GM13976 (cell line): ENCODE measurements around the gene UGDH.
"Not testable (repeated sequence)": the region's sequence is repeated elsewhere in the genome, so short reads cannot be mapped to it uniquely, and the experiment has no call there.

ENCODE experiments used
- DNase-seq: peaks from one replicate; pipeline ENCODE4 v3.0.0; 2012; ENCODE audit warnings: low spot score
- in situ Hi-C: fragments of 300-500 bp; cut with MboI; formaldehyde crosslinking; loops from one replicate; pipeline ENCODE4 v1.12.0; 2022; ENCODE audit warnings: low sequenced_read_pairs, mixed read lengths, inconsistent platforms; ENCODE audit not compliant: unreplicated experiment
- TF ChIP-seq, protein P1 (sequence below): IDR thresholded peaks from 2 replicates; pipeline ENCODE4 v1.5.1; 2012; ENCODE audit warnings: borderline replicate concordance, mild to moderate bottlenecking; ENCODE audit not compliant: insufficient read depth; ENCODE audit errors: extremely low read depth, missing control alignments, control extremely low read depth

The UGDH gene

DNA sequence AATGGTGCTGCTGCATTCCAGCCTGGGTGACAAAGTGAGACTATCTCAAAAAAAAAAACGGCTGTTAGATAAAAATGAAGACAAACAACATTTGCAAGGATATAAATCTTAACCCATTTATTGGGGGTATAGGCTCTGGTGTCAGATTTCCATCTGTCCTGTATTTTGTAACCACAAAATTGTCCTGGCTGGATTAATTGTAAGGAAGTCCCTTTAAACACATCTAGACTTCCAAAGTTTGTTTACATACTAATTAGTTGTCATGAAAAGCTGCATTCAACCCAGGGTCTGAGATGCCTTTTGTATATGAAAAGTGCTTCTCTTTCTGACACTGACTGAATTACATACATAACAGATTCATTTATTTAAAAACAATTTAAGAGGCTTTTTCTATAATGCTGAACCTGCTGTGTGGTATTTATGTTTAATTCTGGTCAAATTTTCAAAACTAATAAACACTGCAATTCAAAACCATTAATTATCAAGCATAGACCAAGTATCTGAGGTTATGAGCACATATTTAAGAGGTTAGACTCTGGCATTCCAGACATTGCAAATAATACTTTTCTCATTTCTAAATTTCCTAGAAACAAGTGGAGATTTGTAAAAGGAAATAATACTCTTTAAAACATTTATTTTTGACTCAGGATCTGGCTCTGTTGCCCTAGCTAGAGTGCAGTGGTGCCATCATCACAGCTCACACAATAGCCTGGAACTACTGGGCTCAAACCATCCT lies 17.5 kb upstream of the UGDH start:
- TF ChIP-seq, protein P1, sequence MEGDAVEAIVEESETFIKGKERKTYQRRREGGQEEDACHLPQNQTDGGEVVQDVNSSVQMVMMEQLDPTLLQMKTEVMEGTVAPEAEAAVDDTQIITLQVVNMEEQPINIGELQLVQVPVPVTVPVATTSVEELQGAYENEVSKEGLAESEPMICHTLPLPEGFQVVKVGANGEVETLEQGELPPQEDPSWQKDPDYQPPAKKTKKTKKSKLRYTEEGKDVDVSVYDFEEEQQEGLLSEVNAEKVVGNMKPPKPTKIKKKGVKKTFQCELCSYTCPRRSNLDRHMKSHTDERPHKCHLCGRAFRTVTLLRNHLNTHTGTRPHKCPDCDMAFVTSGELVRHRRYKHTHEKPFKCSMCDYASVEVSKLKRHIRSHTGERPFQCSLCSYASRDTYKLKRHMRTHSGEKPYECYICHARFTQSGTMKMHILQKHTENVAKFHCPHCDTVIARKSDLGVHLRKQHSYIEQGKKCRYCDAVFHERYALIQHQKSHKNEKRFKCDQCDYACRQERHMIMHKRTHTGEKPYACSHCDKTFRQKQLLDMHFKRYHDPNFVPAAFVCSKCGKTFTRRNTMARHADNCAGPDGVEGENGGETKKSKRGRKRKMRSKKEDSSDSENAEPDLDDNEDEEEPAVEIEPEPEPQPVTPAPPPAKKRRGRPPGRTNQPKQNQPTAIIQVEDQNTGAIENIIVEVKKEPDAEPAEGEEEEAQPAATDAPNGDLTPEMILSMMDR: no peak
- no peak for DNase-seq
- in situ Hi-C loops: no loop called here

DNA sequence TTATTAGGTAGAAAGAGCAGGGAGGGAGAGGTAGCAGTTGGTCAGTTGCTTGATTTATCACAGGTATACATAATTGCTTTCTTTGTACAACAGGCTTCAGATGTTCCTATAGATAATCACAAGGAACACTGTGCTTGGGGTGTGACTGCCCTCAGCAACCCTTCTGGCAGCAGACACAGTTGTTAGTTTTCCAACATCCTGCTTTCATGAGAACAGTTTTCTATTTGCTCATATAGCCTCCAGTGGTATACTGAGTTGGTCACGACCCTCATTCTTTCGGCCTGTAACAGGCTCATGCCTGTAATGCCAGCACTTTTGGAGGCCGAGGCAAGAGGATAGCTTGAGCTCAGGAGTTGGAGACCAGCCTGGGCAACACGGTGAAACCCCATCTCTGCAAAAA lies 16.8 kb upstream of the UGDH start:
- DNase-seq, in situ Hi-C loops: not testable (repeated sequence)

DNA sequence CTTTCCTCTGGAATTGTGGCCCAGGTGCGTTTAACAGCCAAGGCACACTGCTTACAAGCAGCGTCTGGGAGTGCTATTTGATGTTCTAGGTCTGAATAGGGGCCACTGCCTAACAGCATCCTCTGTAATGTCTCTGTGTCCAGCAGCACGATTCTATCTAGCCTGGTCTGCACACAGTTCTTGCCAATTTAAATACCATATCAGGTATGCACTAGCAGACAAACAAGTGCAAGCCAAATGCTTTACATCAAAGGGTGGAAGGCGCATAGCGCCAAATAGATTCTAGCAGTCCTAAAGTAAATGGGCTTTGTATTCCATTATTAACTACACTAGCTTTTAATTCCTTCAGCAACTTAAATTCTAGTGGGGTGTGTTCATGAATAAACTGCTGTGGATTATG lies 15.8 kb upstream of the UGDH start:
- in situ Hi-C loops: no loop called here
- TF ChIP-seq, protein P1: no peak
- DNase-seq: no peak

DNA sequence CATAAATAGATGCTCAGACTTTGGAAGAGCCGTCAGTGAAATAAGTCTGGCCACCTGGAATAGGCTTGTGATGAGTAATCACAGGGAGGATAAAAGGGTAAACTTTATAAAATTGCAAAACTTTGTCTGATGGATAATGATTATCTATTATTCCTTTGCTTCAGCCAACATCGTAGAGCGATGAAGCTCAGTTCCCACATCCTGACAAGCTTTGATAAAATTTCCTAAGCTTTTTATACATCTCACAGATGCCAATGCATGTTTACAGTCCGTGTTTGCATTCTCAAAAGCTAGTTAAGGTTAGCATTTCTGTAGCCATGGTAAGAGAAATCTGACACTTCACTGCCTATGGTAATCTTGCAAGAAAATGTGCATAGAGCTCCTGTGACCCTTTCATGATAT lies 15.4 kb upstream of the UGDH start:
- DNase-seq: no peak
- TF ChIP-seq, protein P1: no peak
- in situ Hi-C loops: no loop called here

DNA sequence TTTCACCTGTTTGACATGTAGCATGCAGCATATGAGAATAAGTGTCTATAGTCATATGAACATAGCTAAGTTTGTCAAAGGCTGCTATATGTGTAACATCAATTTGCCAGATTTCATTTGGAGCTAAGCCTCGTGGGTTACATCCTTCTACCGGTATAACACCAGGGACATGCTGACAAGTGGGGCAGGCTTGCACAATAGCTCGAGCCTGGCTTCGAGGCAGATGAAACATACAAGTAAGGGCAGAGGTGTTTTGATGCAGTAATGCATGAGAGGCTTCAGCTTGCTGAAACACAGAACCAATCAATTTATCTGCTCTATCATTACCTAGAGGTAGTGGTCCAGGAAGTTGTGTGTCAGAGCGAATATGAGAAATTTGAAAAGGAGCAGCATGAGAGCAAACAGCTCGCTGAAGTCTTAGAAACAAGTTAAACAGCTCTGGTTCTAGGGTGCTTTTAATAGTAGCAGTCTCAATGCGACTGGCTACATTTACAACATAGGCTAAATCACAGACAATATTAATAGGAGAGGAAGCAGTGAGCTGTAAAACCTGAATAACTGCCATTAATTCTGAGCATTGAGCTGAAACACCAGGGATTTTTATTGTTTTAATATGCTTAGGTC lies 14.9 kb upstream of the UGDH start:
- DNase-seq: no peak
- TF ChIP-seq, protein P1: no peak
- in situ Hi-C loops: no loop called here

DNA sequence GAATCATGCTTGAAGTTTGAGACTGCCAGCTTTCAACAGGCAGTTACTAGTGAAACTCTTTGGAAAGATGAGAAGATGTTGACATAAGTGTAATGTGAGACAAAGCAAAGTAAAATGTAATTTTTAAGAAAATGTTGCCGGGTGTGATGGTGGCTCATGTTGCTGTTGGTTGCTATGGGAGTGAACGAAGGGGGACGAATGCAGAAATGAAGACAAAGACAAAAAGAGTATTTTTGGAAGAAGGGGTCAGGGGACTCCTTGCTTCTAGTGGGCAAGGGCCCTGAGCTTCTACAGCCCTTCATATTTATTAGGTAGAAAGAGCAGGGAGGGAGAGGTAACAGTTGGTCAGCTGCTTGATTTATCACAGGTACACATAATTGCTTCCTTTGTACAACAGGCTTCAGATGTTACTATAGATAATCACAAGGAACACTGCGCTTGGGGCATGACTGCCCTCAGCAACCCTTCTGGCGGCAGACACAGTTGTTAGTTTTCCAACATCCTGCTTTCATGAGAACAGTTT lies 11.9 kb upstream of the UGDH start:
- no peak for DNase-seq
- in situ Hi-C loops: no loop called here
- TF ChIP-seq, protein P1: no peak

DNA sequence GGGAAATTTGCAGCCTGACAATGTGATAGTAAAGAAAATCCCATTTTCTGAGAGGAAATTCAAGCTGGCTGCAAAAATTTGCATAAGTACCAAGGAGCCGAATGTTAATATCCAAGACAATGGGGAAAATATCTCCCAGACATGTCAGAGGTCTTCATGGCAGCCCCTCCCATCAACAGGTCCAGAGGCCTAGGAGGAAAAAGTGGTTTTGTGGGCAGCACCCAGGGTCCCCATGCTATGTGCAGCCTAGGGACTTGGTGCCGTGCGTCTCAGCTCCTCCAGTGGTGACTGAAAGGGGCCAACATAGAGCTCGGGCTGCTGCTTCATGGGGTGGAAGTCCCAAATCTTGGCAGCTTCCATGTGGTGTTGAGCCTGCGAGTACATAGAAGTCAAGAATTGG lies 6.3 kb upstream of the UGDH start:
- in situ Hi-C loops: no loop called here
- no peak for DNase-seq
- TF ChIP-seq, protein P1: no peak

DNA sequence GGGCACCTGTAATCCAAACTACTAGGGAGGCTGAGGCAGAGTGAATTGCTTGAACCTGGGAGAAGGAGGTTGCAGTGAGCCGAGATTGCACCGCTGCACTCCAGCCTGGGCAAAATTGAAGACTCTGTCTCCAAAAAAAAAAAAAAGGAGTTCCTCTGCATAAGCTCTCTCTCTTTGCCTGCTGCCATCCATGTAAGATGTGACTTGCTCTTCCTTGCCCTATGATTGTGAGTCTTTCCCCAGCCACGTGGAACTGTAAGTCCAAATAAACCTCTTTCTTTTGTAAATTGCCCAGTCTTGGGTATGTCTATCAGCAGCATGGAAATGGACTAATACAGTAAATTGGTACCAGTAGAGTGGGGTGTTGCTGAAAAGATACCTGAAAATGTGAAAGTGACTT lies 5.0 kb upstream of the UGDH start:
- in situ Hi-C loops, DNase-seq: not testable (repeated sequence)
